IMR-90 (cell line): ENCODE data around the gene ANP32B. TPM values are rescaled to one million over a fixed set of nuclear protein-coding genes. Genes with fewer than 3 reads are reported as not detected.

Experiments used
- ATAC-seq: fragments of 200-7000 bp; cut with Tn5 transposase; 2 replicates; pipeline ENCODE4 v1.9.1; 2020; ENCODE audit warnings: low read depth, mild to moderate bottlenecking, moderate library complexity
- BruUV-seq: library from RNA; stranded (reverse); fragments of 400-500 nt; replicated peaks from 2 replicates; lab custom pipeline; 2021; lab: Mats Ljungman, UMichigan
- CTCF ChIA-PET: fragments of 300-600 bp; formaldehyde crosslinking; extraction: SDS; loops from one replicate; lab custom pipeline; 2021; ENCODE audit warnings: antibody characterized with exemption; lab: Yijun Ruan, JAX
- POLR2A ChIA-PET: fragments of 300-600 bp; sonication (Branson Sonifier 250); formaldehyde crosslinking; loops from one replicate; lab custom pipeline; 2022; ENCODE audit warnings: antibody characterized with exemption; ENCODE audit not compliant: unreplicated experiment; lab: Charles Lee
- DNase-seq: peaks from one replicate; pipeline ENCODE4 v3.0.0; 2013
- H2AFZ ChIP-seq: replicated peaks from 2 replicates; pipeline ENCODE3; 2013; ENCODE audit warnings: low read length, mild to moderate bottlenecking; ENCODE audit not compliant: poor library complexity
- H2AK5ac ChIP-seq: 2 replicates; pipeline ENCODE4 v1.6.1; 2013; ENCODE audit warnings: low read depth, low read length, inconsistent platforms
- H2AK9ac ChIP-seq: replicated peaks from 2 replicates; pipeline ENCODE3; 2013; ENCODE audit warnings: mild to moderate bottlenecking, low read depth, low read length, moderate library complexity; ENCODE audit not compliant: poor library complexity
- H2BK120ac ChIP-seq: 2 replicates; pipeline ENCODE4 v1.6.1; 2013; ENCODE audit warnings: low read depth, low read length, inconsistent platforms
- H2BK15ac ChIP-seq: 3 replicates; pipeline ENCODE4 v1.6.1; 2013; ENCODE audit warnings: low read depth, low read length, inconsistent platforms
- H2BK20ac ChIP-seq: 2 replicates; pipeline ENCODE4 v1.6.1; 2013; ENCODE audit warnings: low read depth, mild to moderate bottlenecking, inconsistent platforms, low read length, moderate library complexity
- H2BK5ac ChIP-seq: 2 replicates; pipeline ENCODE4 v1.6.1; 2013; ENCODE audit warnings: mild to moderate bottlenecking, low read depth, low read length, inconsistent platforms; ENCODE audit not compliant: poor library complexity, severe bottlenecking
- H3K14ac ChIP-seq: replicated peaks from 2 replicates; pipeline ENCODE4 v1.6.1; 2013; ENCODE audit warnings: low read depth, low read length, inconsistent platforms
- H3K18ac ChIP-seq: 2 replicates; pipeline ENCODE4 v1.6.1; 2013; ENCODE audit warnings: low read depth, low read length, control low read depth
- H3K23ac ChIP-seq: 2 replicates; pipeline ENCODE4 v1.6.1; 2013; ENCODE audit warnings: low read depth, low read length, inconsistent platforms
- H3K27ac ChIP-seq: 2 replicates; pipeline ENCODE4 v1.5.1; 2013; ENCODE audit warnings: mild to moderate bottlenecking, control low read depth, low read length; ENCODE audit not compliant: insufficient read depth
- H3K27me3 ChIP-seq: 2 replicates; pipeline ENCODE4 v1.6.1; 2013; ENCODE audit warnings: low read length; ENCODE audit not compliant: control insufficient read depth, insufficient read depth
- H3K36me3 ChIP-seq: 2 replicates; pipeline ENCODE4 v1.6.1; 2013; ENCODE audit warnings: low read length, mixed read lengths; ENCODE audit not compliant: control insufficient read depth, insufficient read depth
- H3K4ac ChIP-seq: 2 replicates; pipeline ENCODE4 v1.6.1; 2013; ENCODE audit warnings: low read depth, low read length, inconsistent platforms
- H3K4me1 ChIP-seq: 2 replicates; pipeline ENCODE4 v1.6.1; 2013; ENCODE audit warnings: low read length, mixed read lengths; ENCODE audit not compliant: control insufficient read depth, insufficient read depth
- H3K4me2 ChIP-seq: 2 replicates; pipeline ENCODE4 v1.6.1; 2013; ENCODE audit warnings: low read depth, mild to moderate bottlenecking, control low read depth, low read length, moderate library complexity
- H3K4me3 ChIP-seq: 2 replicates; pipeline ENCODE4 v1.5.1; 2013; ENCODE audit warnings: low read depth, mild to moderate bottlenecking, control low read depth, low read length, moderate library complexity; ENCODE audit not compliant: insufficient read depth
- H3K56ac ChIP-seq: 2 replicates; pipeline ENCODE4 v1.6.1; 2013; ENCODE audit warnings: low read length, inconsistent platforms; ENCODE audit not compliant: insufficient read depth; ENCODE audit errors: extremely low read depth
- H3K79me1 ChIP-seq, 2 experiments: 2 replicates each; pipeline ENCODE4 v1.6.1; 2013; ENCODE audit warnings: low read length in 2 of 2, inconsistent platforms in 1 of 2, low read depth in 1 of 2
- H3K9ac ChIP-seq: 2 replicates; pipeline ENCODE4 v1.6.1; 2013; ENCODE audit warnings: low read depth, low read length, control low read depth
- H3K9me1 ChIP-seq: 2 replicates; pipeline ENCODE4 v1.6.1; 2013; ENCODE audit warnings: low read length, inconsistent platforms; ENCODE audit not compliant: insufficient read depth
- H3K9me3 ChIP-seq: 2 replicates; pipeline ENCODE4 v1.6.1; 2013; ENCODE audit warnings: low read length; ENCODE audit not compliant: control insufficient read depth, insufficient read depth
- H4K20me1 ChIP-seq: 2 replicates; pipeline ENCODE4 v1.6.1; 2013; ENCODE audit warnings: low read length, inconsistent platforms; ENCODE audit not compliant: insufficient read depth
- H4K5ac ChIP-seq: 2 replicates; pipeline ENCODE4 v1.6.1; 2013; ENCODE audit warnings: mild to moderate bottlenecking, low read depth, low read length, control low read depth
- H4K8ac ChIP-seq, 2 experiments: 2 replicates each; pipeline ENCODE4 v1.6.1; 2013; ENCODE audit warnings: low read depth in 2 of 2, low read length in 2 of 2, control low read depth in 1 of 2, inconsistent platforms in 1 of 2
- H4K91ac ChIP-seq: 2 replicates; pipeline ENCODE4 v1.6.1; 2013; ENCODE audit warnings: low read depth, low read length, inconsistent platforms; ENCODE audit not compliant: insufficient read depth
- CHD1 ChIP-seq: IDR thresholded peaks from 2 replicates; pipeline ENCODE4 v1.6.1; 2012; ENCODE audit warnings: low read depth, low read length, improper control_type of control experiment
- MAZ ChIP-seq: IDR thresholded peaks from 2 replicates; pipeline ENCODE4 v1.6.1; 2012; ENCODE audit warnings: low read depth, mild to moderate bottlenecking, low read length, improper control_type of control experiment, moderate library complexity, borderline replicate concordance
- MXI1 ChIP-seq: IDR thresholded peaks from 2 replicates; pipeline ENCODE4 v1.6.1; 2012; ENCODE audit warnings: low read depth, mild to moderate bottlenecking, low read length, moderate library complexity, borderline replicate concordance
- NFE2L2 ChIP-seq: fragments of 150-350 bp; IDR thresholded peaks from 2 replicates; pipeline ENCODE4 v1.6.1; 2016; ENCODE audit warnings: low read depth, mild to moderate bottlenecking, low read length
- POLR2A ChIP-seq: IDR thresholded peaks from 2 replicates; pipeline ENCODE4 v1.6.1; 2012; ENCODE audit warnings: mild to moderate bottlenecking, low read depth, low read length
- WGBS, 2 experiments: methylation state at CpG; one replicate each; pipeline versions ENCODE4 v1.1.5 to v1.1.7; 2013; ENCODE audit warnings: missing lambda C conversion rate in 2 of 2; ENCODE audit not compliant: insufficient read length in 1 of 2; ENCODE audit errors: extremely low coverage in 2 of 2; 5-methylcytosine and 5-hydroxymethylcytosine counted together
- dilution Hi-C: fragments of 300-500 bp; cut with HindIII; formaldehyde crosslinking; loops from one replicate; pipeline ENCODE4 v1.14.3; 2018; ENCODE audit warnings: low sequenced_read_pairs; ENCODE audit not compliant: unreplicated experiment
- in situ Hi-C: fragments of 300-500 bp; cut with MboI; formaldehyde crosslinking; loops from 3 replicates; pipeline ENCODE4 v1.14.3; 2019; ENCODE audit warnings: low sequenced_read_pairs, inconsistent platforms, mixed read lengths
- intact Hi-C: fragments of 100-400 bp; cut with micrococcal nuclease; formaldehyde crosslinking; loops from 2 replicates; pipeline ENCODE4 v1.10.0; 2022
- polyA plus RNA-seq, 3 experiments: library from polyadenylated mRNA; depleted of rRNA; stranded (reverse); fragments of >200 nt; gene quantifications; 2 replicates each; pipeline ENCODE4 v1.2.3, GENCODE V29; 2012; ENCODE audit warnings: low replicate concordance in 1 of 3
- total RNA-seq: library from RNA; depleted of rRNA; stranded (reverse); fragments of >200 nt; gene quantifications from 2 replicates; pipeline ENCODE4 v1.2.3, GENCODE V29; 2012
- TF ChIP-seq, protein P1 (sequence below): conservative IDR thresholded peaks from 2 replicates; pipeline ENCODE4 v1.5.1; 2012; ENCODE audit warnings: mild to moderate bottlenecking, low read depth, low read length, improper control_type of control experiment

ANP32B gene
- total and polyA plus RNA-seq, 2 of the 4 experiments (the other 2 are of a cell fraction) = 3.9 to 46.8 TPM

DNA sequence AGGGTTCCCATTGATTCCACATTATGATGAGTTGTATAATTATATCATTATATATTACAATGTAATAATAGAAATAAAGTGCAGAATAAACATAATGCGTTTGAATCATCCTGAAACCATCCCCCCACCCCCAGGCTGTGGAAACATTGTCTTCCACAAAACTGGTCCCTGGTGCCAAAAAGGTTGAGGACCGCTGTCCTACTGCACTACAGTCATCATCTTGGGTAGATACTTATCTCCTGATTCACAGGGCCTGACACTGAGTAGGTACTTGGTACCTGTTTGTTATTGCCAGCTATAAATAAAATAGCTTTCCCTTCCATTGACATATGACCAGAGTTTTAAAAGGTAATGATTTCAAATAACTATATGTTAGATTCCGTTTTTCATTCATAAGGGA is 25.6 kb downstream of the ANP32B start:
- H3K27ac ChIP-seq = no peak overlapping the region
- no peak overlapping the region for H3K4me3 ChIP-seq
- no peak overlapping the region for H2BK5ac ChIP-seq
- in situ Hi-C loops = no loop called here
- H2BK120ac ChIP-seq = no peak overlapping the region
- H3K36me3 ChIP-seq = peaks cover 63% of the 10 kb centered on the region
- H4K8ac ChIP-seq = 0 out of 4 replicates have a peak overlapping the region, but pooled peaks of 1 of the 2 experiments have one; percentile 29
- WGBS, 2 experiments = no CpG with 5 or more reads among the region's 3 CpGs
- no TSS peak for BruUV-seq
- H3K56ac ChIP-seq = no peak overlapping the region
- intact Hi-C loops = no loop called here
- H3K9me1 ChIP-seq = peaks cover 8% of the 10 kb centered on the region
- DNase-seq (no peak), ATAC-seq (no peak)
- H2BK20ac ChIP-seq = no peak overlapping the region
- H3K9ac ChIP-seq = no peak overlapping the region
- H2AK5ac ChIP-seq = no peak overlapping the region
- peaks cover 54 to 76% of the 10 kb centered on the region in 2 experiments for H3K79me1 ChIP-seq
- peaks cover 3% of the 10 kb centered on the region for H3K4me1 ChIP-seq
- POLR2A ChIA-PET = no interaction called here
- TF ChIP-seq, protein P1, sequence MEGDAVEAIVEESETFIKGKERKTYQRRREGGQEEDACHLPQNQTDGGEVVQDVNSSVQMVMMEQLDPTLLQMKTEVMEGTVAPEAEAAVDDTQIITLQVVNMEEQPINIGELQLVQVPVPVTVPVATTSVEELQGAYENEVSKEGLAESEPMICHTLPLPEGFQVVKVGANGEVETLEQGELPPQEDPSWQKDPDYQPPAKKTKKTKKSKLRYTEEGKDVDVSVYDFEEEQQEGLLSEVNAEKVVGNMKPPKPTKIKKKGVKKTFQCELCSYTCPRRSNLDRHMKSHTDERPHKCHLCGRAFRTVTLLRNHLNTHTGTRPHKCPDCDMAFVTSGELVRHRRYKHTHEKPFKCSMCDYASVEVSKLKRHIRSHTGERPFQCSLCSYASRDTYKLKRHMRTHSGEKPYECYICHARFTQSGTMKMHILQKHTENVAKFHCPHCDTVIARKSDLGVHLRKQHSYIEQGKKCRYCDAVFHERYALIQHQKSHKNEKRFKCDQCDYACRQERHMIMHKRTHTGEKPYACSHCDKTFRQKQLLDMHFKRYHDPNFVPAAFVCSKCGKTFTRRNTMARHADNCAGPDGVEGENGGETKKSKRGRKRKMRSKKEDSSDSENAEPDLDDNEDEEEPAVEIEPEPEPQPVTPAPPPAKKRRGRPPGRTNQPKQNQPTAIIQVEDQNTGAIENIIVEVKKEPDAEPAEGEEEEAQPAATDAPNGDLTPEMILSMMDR = no peak
- TF ChIP-seq NFE2L2 (no peak), POLR2A (no peak), MXI1 (no peak), MAZ (no peak), CHD1 (no peak)
- H3K14ac ChIP-seq = no peak overlapping the region
- H4K20me1 ChIP-seq = peaks cover 30% of the 10 kb centered on the region
- H3K4me2 ChIP-seq = no peak overlapping the region
- H4K91ac ChIP-seq = no peak overlapping the region
- no peak overlapping the region for H2AFZ ChIP-seq
- no peak overlapping the region for H3K18ac ChIP-seq
- H3K4ac ChIP-seq = no peak overlapping the region
- H3K27me3 ChIP-seq = no peaks in the 10 kb centered on the region
- no peak overlapping the region for H2BK15ac ChIP-seq
- CTCF ChIA-PET = no interaction called here
- dilution Hi-C loops = no loop called here
- H3K23ac ChIP-seq = no peak overlapping the region
- no peak overlapping the region for H2AK9ac ChIP-seq
- no peak overlapping the region for H4K5ac ChIP-seq
- H3K9me3 ChIP-seq = no peaks in the 10 kb centered on the region
